Tongue (tissue), 2 donors: ENCODE measurements around the gene DNM1. TPM values are rescaled to one million over a fixed set of nuclear protein-coding genes. Genes with fewer than 3 reads are reported as not detected.
"Not testable (repeated sequence)": the region's sequence is repeated elsewhere in the genome, so short reads cannot be mapped to it uniquely, and the experiment has no call there.

Experiments
- DNase-seq: peaks from one replicate; pipeline ENCODE4 v3.0.0-alpha.2; 2015
- total RNA-seq: library from RNA; depleted of rRNA; stranded (reverse); fragments of >200 nt; gene quantifications from one replicate; pipeline ENCODE4 v1.2.3, GENCODE V29; 2014

Gene DNM1
- total RNA-seq, 1 donor from 2014 or later, result 31.9 TPM

DNA sequence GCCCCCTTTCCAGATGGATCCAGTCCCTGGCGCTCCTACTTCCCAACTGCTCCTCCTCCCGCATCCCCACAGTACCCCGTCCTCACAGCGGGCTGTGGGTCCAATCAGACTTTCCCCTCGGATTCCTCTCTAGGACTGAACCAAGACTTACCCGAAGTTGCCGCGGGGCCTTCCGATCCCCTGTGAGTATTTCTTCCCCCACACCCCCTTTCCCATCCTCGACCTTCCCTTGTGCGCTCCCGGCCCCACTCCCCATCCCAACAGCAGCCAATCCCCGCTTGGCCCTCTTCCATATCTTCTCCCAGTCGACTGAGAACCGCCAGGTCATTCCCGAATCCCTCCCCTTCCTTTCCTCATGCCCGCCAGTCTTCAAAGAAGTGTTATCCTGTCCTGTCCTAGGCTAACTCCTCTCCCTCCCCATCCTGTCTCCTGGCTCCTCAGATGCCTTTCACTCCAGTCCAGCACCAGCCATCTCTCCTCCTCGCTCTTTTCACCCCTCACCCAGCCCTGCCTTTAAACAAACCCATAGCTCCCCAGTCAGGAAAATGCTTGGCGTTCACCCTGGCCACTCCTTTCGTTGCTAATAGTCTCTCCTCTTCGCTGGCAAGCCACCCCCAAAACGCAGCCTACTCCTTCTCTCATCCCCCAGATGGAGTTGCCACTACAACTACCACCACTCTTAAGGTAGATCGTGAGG is 73.5 kb downstream of the DNM1 start:
- no peak for DNase-seq

DNA sequence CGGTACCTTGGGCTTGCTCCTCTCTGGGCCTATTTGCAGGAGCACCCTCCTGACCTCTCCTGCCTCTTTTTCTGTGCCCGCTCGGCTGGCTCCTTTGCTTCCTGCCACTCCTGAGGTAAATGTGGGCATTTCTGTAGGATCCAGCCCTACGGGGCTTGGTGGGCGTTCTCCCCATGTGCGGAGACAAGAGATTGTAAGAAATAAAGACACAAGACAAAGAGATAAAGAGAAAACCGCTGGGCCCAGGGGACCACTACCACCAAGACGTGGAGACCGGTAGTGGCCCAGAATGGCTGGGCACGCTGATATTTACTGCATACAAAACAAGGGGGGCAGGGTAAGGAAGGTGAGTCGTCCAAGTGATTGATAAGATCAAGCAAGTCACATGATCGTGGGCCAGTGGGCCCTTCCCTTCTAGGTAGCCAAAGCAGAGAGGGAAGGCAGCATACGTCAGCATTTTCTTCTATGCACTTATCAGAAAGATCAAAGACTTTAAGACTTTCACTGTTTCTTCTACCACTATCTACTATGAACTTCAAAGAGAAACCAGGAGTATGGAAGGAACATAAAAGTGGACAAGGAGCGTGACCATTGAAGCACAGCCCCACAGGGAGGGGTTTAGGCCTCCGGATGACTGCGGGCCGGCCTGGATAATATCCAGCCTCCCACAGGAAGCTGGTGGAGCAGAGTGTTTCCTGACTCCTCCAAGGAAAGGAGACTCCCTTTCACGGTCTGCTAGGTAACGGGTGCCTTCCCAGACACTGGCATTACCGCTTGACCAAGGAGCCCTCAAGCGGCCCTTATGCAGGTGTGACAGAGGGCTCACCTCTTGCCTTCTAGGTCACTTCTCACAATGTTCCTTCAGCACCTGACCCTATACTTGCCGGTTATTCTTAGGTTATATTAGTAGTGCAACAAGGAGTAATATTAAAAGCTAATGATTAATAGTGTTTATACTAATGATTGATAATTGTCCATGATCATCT is 76.2 kb downstream of the DNM1 start:
- not testable (repeated sequence) for DNase-seq

DNA sequence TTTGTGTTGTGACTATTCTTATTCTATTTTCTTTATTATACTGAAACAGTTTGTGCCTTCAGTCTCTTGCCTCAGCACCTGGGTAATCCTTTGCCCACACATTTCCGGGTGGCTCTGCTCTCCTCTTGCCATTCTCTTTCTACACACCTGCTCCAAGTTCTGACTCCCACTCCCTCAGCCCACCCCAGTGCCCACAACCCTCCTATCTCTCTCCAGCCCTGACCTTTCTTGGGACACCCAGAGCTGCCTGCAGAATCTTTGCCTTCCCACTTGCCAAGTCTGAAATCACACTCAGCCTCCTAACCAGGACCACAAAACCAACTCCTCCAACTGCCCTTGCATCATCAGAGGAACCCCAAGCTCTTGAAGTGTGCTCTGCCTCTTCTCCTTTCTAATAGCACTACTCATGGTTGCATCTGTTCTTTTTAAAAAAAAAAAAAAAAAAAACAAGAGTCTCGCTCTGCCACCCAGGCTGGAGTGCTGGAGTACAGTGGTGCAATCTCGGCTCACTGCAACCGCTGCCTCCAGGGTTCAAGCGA is 77.0 kb downstream of the DNM1 start:
- DNase-seq, result no peak

GRCh38 chr9:128282500-128282899 is 79.3 kb downstream of the DNM1 start:
- DNase-seq, result no peak

DNA sequence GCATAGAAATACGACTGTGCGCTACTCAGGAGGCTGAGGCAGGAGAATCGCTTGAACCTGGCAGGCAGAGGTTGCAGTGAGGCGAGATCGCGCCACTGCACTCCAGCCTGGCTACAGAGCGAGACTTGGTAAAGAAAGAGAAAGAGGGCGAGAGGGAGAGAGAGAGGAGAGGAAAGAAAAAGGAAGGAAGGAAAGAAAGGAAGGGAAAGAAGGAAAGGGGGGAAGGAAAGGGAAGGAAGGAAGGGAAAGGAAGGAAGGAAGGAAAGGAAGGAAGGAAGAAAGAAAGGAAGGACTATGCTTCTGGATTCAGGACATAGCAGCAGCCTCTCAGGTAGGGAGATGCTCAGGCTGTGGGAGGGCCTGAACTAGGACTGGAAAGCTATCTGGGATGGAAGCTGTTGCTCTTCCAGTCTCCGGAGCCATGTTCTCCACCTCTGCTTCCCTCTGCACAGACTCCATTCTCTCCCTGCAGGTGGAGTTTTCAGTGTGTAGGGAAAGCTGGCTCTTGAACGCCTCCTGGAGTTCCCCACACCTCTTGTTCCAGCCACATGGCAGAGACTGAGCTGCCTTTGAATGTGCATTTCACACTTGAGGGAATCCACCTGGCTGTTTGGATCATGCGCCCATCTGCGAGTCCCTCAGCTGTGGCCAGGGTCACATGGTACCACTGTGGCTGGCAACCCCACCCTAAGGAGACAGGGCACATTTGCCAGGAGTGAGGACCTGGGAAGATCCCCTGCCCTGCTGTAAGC is 82.0 kb downstream of the DNM1 start:
- no peak for DNase-seq

- DNase-seq, result peak; percentile 82
Measured at GRCh38 chr9:128286440-128286839, 83.3 kb downstream of the DNM1 start.

GRCh38 chr9:128288273-128289004 is 85.3 kb downstream of the DNM1 start:
- DNase-seq, result no peak

DNA sequence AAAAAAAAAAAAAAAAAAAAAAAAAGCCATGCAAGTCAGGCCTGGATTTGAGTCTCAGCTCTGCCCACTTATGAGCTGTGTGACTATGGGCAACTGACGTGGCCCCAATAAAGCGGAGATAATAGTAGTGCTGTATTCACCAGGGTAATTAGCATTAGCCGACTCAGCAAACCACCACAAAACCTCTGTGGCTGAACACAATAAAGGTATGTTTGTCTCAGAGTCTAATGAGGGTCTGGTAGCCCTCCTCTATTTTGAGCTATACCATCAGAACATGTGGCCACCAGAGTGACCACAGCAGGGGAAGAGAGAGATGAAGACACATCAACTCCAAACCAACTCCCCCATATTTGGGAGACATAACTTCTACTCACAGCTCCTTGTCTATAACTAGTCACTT is 88.8 kb downstream of the DNM1 start:
- no peak for DNase-seq

- no peak for DNase-seq
Measured at GRCh38 chr9:128293091-128293490, 89.9 kb downstream of the DNM1 start.

DNA sequence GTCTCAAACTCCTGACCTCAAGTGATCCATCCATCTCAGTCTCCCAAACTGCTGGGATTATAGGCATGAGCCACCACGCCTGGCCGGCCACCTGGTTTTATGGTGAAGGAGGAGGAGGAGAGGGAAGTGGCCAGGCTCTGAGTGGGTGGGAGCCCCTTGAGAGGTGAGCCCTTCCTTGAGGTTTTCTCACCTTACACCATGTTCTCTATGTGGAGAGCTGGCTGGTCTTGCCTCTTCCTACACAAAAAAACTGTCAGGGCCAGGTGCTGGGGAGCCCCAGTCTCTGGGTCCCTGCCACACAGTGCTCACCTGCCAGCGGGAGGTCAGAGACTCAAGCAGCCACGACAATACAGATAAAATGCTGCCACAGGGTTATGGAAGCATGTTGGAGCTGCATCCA is 91.0 kb downstream of the DNM1 start:
- no peak for DNase-seq

- DNase-seq, result no peak
Measured at GRCh38 chr9:128296340-128297220, 93.4 kb downstream of the DNM1 start.

GRCh38 chr9:128297221-128297773 is 94.1 kb downstream of the DNM1 start:
- DNase-seq, result no peak

- peak; percentile 21 for DNase-seq
Measured at GRCh38 chr9:128298535-128299482, 95.6 kb downstream of the DNM1 start.

GRCh38 chr9:128304136-128304970 is 101.2 kb downstream of the DNM1 start:
- DNase-seq, result no peak
